DOHH2 (cell line): ENCODE results near the gene ANK3.

Experiments
- EZH2phosphoT487 ChIP-seq: fragments of 200-600 bp; sonication (generic); IDR thresholded peaks from 2 replicates; pipeline ENCODE4 v1.6.1; 2017; ENCODE audit warnings: borderline replicate concordance, mild to moderate bottlenecking, antibody characterized with exemption, low read length, moderate library complexity, mixed read lengths
- TF ChIP-seq, protein P1 (sequence below): fragments of 200-600 bp; sonication (generic); IDR thresholded peaks from one replicate; pipeline ENCODE4 v1.5.1; 2014; ENCODE audit warnings: antibody characterized with exemption, mild to moderate bottlenecking, low read depth, low read length; ENCODE audit not compliant: poor library complexity, severe bottlenecking

DNA sequence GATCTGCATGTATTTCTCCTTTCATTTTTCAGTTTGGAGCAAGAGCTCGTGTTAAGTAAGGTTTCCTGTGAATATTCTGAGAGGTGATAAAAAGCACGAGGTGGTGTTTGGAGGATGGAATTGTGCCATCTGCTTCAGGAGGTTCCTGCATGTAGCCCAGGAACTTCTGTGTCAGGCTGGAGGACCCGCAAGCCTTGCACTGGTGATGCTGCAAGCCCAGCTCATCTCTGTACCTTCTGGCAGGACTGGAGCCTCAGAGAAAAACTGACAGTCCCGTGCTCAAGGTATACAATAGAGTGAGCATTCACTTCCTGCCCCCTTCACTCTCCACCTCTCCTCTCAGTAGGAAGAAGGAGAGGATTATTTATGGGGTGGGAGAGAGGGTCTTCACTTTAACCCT lies 242.7 kb downstream of the ANK3 start:
- TF ChIP-seq, protein P1, sequence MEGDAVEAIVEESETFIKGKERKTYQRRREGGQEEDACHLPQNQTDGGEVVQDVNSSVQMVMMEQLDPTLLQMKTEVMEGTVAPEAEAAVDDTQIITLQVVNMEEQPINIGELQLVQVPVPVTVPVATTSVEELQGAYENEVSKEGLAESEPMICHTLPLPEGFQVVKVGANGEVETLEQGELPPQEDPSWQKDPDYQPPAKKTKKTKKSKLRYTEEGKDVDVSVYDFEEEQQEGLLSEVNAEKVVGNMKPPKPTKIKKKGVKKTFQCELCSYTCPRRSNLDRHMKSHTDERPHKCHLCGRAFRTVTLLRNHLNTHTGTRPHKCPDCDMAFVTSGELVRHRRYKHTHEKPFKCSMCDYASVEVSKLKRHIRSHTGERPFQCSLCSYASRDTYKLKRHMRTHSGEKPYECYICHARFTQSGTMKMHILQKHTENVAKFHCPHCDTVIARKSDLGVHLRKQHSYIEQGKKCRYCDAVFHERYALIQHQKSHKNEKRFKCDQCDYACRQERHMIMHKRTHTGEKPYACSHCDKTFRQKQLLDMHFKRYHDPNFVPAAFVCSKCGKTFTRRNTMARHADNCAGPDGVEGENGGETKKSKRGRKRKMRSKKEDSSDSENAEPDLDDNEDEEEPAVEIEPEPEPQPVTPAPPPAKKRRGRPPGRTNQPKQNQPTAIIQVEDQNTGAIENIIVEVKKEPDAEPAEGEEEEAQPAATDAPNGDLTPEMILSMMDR: no peak
- no peak for TF ChIP-seq EZH2phosphoT487
